Femur (tissue), 1 donor: ENCODE data around the gene DOCK4.

Experiments
- DNase-seq: peaks from one replicate; pipeline ENCODE4 v3.0.0-alpha.2; 2017

Gene DOCK4

GRCh38 chr7:111708072-111708471, 498.1 kb downstream of the DOCK4 start:
- DNase-seq, result no peak

GRCh38 chr7:111705807-111706206, 500.4 kb downstream of the DOCK4 start:
- no peak for DNase-seq

- DNase-seq, result no peak
Measured at GRCh38 chr7:111697771-111698170, 508.4 kb downstream of the DOCK4 start.

GRCh38 chr7:111694376-111694775, 511.8 kb downstream of the DOCK4 start:
- DNase-seq, result no peak

GRCh38 chr7:111690364-111691111, 515.7 kb downstream of the DOCK4 start:
- no peak for DNase-seq

- no peak for DNase-seq
Measured at GRCh38 chr7:111685349-111685748, 520.9 kb downstream of the DOCK4 start.

- no peak for DNase-seq
Measured at GRCh38 chr7:111682588-111683340, 523.4 kb downstream of the DOCK4 start.

- no peak for DNase-seq
Measured at GRCh38 chr7:111681242-111681641, 525.0 kb downstream of the DOCK4 start.

- no peak for DNase-seq
Measured at GRCh38 chr7:111678986-111679385, 527.2 kb downstream of the DOCK4 start.

GRCh38 chr7:111678281-111678680, 527.9 kb downstream of the DOCK4 start:
- DNase-seq, result no peak

- no peak for DNase-seq
Measured at GRCh38 chr7:111677848-111678247, 528.4 kb downstream of the DOCK4 start.

- no peak for DNase-seq
Measured at GRCh38 chr7:111676811-111677210, 529.4 kb downstream of the DOCK4 start.
